A549 (cell line): ENCODE data around the gene ATP1A4. TPM values are rescaled to one million over a fixed set of nuclear protein-coding genes. Genes with fewer than 3 reads are reported as not detected.

Experiments used
- ATAC-seq, 2 experiments: fragments of 200-7000 bp in 1 of 2; fragments of >200 bp in 1 of 2; cut with Nextera tagmentation in 1 of 2; cut with Tn5 transposase in 1 of 2; 3 replicates each; pipeline versions ENCODE4 v1.8.0 to v1.9.1; 2018 to 2020; ENCODE audit warnings: mild to moderate bottlenecking in 1 of 2, moderate library complexity in 1 of 2
- CTCF ChIA-PET: fragments of 300-600 bp; sonication (Branson Sonifier 250); formaldehyde crosslinking; extraction: SDS; loops from one replicate; lab custom pipeline; 2021; ENCODE audit warnings: antibody characterized with exemption, inconsistent platforms; lab: Yijun Ruan, JAX
- POLR2A ChIA-PET: fragments of 350-600 bp; formaldehyde crosslinking; extraction: SDS; loops from one replicate; lab custom pipeline; 2021; ENCODE audit warnings: antibody characterized with exemption, inconsistent platforms; lab: Yijun Ruan, JAX
- DNase-seq, 2 experiments: peaks; one replicate each; pipeline versions ENCODE4 v3.0.0 to v3.0.0-alpha.2; 2011 to 2016; ENCODE audit warnings: low read depth in 1 of 2, low spot score in 1 of 2
- FAIRE-seq: peaks from 2 replicates; lab custom pipeline; 2011; peaks lifted over from hg19 to GRCh38; lab: Jason Lieb, UNC
- H3K27ac ChIP-seq, 2 experiments: fragments of >200 bp; sonication (Bioruptor Twin); formaldehyde crosslinking; 3 replicates each; pipeline ENCODE4 v1.5.1; 2016 to 2017
- H3K4me1 ChIP-seq: fragments of >200 bp; sonication (Bioruptor Twin); formaldehyde crosslinking; 3 replicates; pipeline ENCODE4 v1.6.1; 2016
- H3K4me2 ChIP-seq: fragments of >200 bp; sonication (Bioruptor Twin); formaldehyde crosslinking; 3 replicates; pipeline ENCODE4 v1.6.1; 2016
- H3K4me3 ChIP-seq: fragments of >200 bp; sonication (Bioruptor Twin); formaldehyde crosslinking; 3 replicates; pipeline ENCODE4 v1.5.1; 2016
- H3K9me3 ChIP-seq: fragments of >200 bp; sonication (Bioruptor Twin); formaldehyde crosslinking; 3 replicates; pipeline ENCODE4 v1.6.1; 2016
- CBX2 ChIP-seq: fragments of 200-600 bp; sonication (generic); IDR thresholded peaks from 2 replicates; pipeline ENCODE4 v1.6.1; 2016; ENCODE audit warnings: low read depth, mild to moderate bottlenecking, borderline replicate concordance
- CBX8 ChIP-seq: fragments of 200-600 bp; sonication (generic); IDR thresholded peaks from 2 replicates; pipeline ENCODE4 v1.6.1; 2016
- EHF ChIP-seq: fragments of 250-450 bp; sonication (Bioruptor Pico); IDR thresholded peaks from 2 replicates; pipeline ENCODE4 v1.5.0; 2020; ENCODE audit warnings: mild to moderate bottlenecking
- EHMT2 ChIP-seq: fragments of 200-600 bp; sonication (generic); IDR thresholded peaks from 2 replicates; pipeline ENCODE4 v1.6.1; 2016; ENCODE audit warnings: antibody characterized with exemption, low read depth, mild to moderate bottlenecking, moderate library complexity
- EP300 ChIP-seq, 2 experiments: fragments of >200 bp; sonication (Bioruptor Twin); formaldehyde crosslinking; IDR thresholded peaks; 2 replicates in 1 of 2; 3 replicates in 1 of 2; pipeline ENCODE4 v1.6.1; 2016 to 2017
- ESRRA ChIP-seq: fragments of 150-350 bp; IDR thresholded peaks from 2 replicates; pipeline ENCODE4 v1.6.1; 2014; ENCODE audit warnings: mild to moderate bottlenecking, low read length, borderline replicate concordance
- HDAC2 ChIP-seq: fragments of 200-600 bp; sonication (generic); IDR thresholded peaks from 2 replicates; pipeline ENCODE4 v1.6.1; 2016
- HOXB13 ChIP-seq: fragments of 250-450 bp; sonication (Bioruptor Pico); IDR thresholded peaks from 2 replicates; pipeline ENCODE4 v1.5.0; 2020; ENCODE audit warnings: low read depth, mild to moderate bottlenecking, moderate library complexity
- HOXB5 ChIP-seq: fragments of 250-450 bp; sonication (Bioruptor Pico); IDR thresholded peaks from 2 replicates; pipeline ENCODE4 v1.5.0; 2020; ENCODE audit warnings: mild to moderate bottlenecking, moderate library complexity
- JUN ChIP-seq, 2 experiments: fragments of >200 bp; sonication (Bioruptor Twin); formaldehyde crosslinking; IDR thresholded peaks; 2 replicates in 1 of 2; 3 replicates in 1 of 2; pipeline ENCODE4 v1.6.1; 2016 to 2017
- JUNB ChIP-seq: fragments of >200 bp; sonication (Bioruptor Twin); formaldehyde crosslinking; IDR thresholded peaks from 2 replicates; pipeline ENCODE4 v1.6.1; 2016
- KDM1A ChIP-seq: fragments of 200-600 bp; sonication (generic); IDR thresholded peaks from 2 replicates; pipeline ENCODE4 v1.6.1; 2016; ENCODE audit warnings: low read depth, mild to moderate bottlenecking
- MAFK ChIP-seq: fragments of 450-650 bp; IDR thresholded peaks from 2 replicates; pipeline ENCODE4 v1.6.1; 2014; ENCODE audit not compliant: partially characterized antibody
- MAZ ChIP-seq: fragments of 150-350 bp; IDR thresholded peaks from 2 replicates; pipeline ENCODE4 v1.6.1; 2014; ENCODE audit warnings: antibody characterized with exemption, low read depth, low read length, borderline replicate concordance
- POLR2AphosphoS2 ChIP-seq: conservative IDR thresholded peaks from 2 replicates; pipeline ENCODE4 v1.6.1; 2012; ENCODE audit warnings: low read length, improper control_type of control experiment, inconsistent platforms
- RAD21 ChIP-seq, 2 experiments: fragments of >200 bp in 1 of 2; sonication (Bioruptor Twin) in 1 of 2; formaldehyde crosslinking in 1 of 2; IDR thresholded peaks in 1 of 2; conservative IDR thresholded peaks in 1 of 2; 2 replicates in 1 of 2; 3 replicates in 1 of 2; pipeline ENCODE4 v1.6.1; 2012 to 2018; ENCODE audit warnings: inconsistent platforms in 1 of 2
- RARB ChIP-seq: fragments of 250-450 bp; sonication (Bioruptor Pico); IDR thresholded peaks from 2 replicates; pipeline ENCODE4 v1.8.0; 2021; ENCODE audit warnings: mild to moderate bottlenecking, moderate library complexity
- REST ChIP-seq: fragments of 200-600 bp; sonication (generic); IDR thresholded peaks from 2 replicates; pipeline ENCODE4 v1.6.1; 2016; ENCODE audit warnings: antibody characterized with exemption, mild to moderate bottlenecking, moderate library complexity
- RFX5 ChIP-seq: fragments of 450-650 bp; IDR thresholded peaks from 2 replicates; pipeline ENCODE4 v1.7.1; 2014; ENCODE audit warnings: antibody characterized with exemption, mild to moderate bottlenecking, moderate library complexity
- TP53 ChIP-seq: fragments of 250-450 bp; sonication (Bioruptor Pico); IDR thresholded peaks from 2 replicates; pipeline ENCODE4 v1.5.0; 2021; ENCODE audit warnings: mild to moderate bottlenecking, moderate library complexity
- ZNF302 ChIP-seq: fragments of 250-450 bp; sonication (Bioruptor Pico); IDR thresholded peaks from 2 replicates; pipeline ENCODE4 v1.9.0; 2021; ENCODE audit warnings: inconsistent platforms, mild to moderate bottlenecking, moderate library complexity
- WGBS: methylation state at CpG from one replicate; pipeline ENCODE4 v1.1.6; 2017; ENCODE audit errors: missing lambda C conversion rate; 5-methylcytosine and 5-hydroxymethylcytosine counted together
- polyA plus RNA-seq, 4 experiments: library from polyadenylated mRNA; depleted of rRNA in 3 of 4; stranded (reverse); fragments of >200 nt; fragmentation: RNase III in 1 of 4; extraction: RNeasy Plus Mini Kit Qiagen cat#74134 plus additional on column Dnase treatment in 1 of 4; gene quantifications; 2 replicates in 3 of 4; 3 replicates in 1 of 4; pipeline ENCODE4 v1.2.3, GENCODE V29; 2011 to 2017
- TF ChIP-seq, protein P1 (sequence below): fragments of 250-450 bp; sonication (Bioruptor Pico); IDR thresholded peaks from 2 replicates; pipeline ENCODE4 v1.5.0; 2021; ENCODE audit warnings: mild to moderate bottlenecking, moderate library complexity, borderline replicate concordance
- TF ChIP-seq, protein P2 (sequence below): IDR thresholded peaks from 2 replicates; pipeline ENCODE4 v1.6.1; 2012
- TF ChIP-seq, protein P3 (sequence below): fragments of >200 bp; sonication (Bioruptor Twin); formaldehyde crosslinking; IDR thresholded peaks from 2 replicates; pipeline ENCODE4 v1.6.1; 2016

The ATP1A4 gene
- polyA plus RNA-seq, 2 of the 4 experiments (the other 2 are of a cell fraction) = not detected

GRCh38 chr1:160200786-160201185 lies 49.4 kb downstream of the ATP1A4 start:
- H3K27ac ChIP-seq = no peak overlapping the region
- H3K4me2 ChIP-seq = no peak overlapping the region
- no peak for ATAC-seq
- ChIA-PET CTCF (interaction anchor here (0.5 to 6.0 kb wide), 8 partner anchors 9 to 127 kb away, joined by 3 to 86 read pairs (median 9); partner anchors contain the start of gene CASQ1), POLR2A (no interaction called here)
- WGBS = 67% methylated on average over 4 of the region's 4 CpGs
- no peak for FAIRE-seq
- no peaks in the 10 kb centered on the region for H3K9me3 ChIP-seq
- H3K4me1 ChIP-seq = peaks cover 9% of the 10 kb centered on the region
- TF ChIP-seq HOXB13 (CRISPR knock-in tag) (no peak), JUNB (no peak), RAD21 (conservative IDR thresholded peaks at IDR 0.05 in 1 of 2, IDR thresholded peaks at IDR 0.05 in 1 of 2) (no peak), CBX8 (no peak), RARB (CRISPR knock-in tag) (no peak), EP300 (IDR thresholded peaks at IDR 0.05) (no peak), KDM1A (no peak), ESRRA (no peak), RFX5 (no peak), POLR2AphosphoS2 (no peak), HDAC2 (no peak), HOXB5 (CRISPR knock-in tag) (no peak), MAFK (no peak), MAZ (no peak), JUN (IDR thresholded peaks at IDR 0.05) (no peak), TP53 (CRISPR knock-in tag) (no peak), CBX2 (no peak)
- TF ChIP-seq, protein P1, sequence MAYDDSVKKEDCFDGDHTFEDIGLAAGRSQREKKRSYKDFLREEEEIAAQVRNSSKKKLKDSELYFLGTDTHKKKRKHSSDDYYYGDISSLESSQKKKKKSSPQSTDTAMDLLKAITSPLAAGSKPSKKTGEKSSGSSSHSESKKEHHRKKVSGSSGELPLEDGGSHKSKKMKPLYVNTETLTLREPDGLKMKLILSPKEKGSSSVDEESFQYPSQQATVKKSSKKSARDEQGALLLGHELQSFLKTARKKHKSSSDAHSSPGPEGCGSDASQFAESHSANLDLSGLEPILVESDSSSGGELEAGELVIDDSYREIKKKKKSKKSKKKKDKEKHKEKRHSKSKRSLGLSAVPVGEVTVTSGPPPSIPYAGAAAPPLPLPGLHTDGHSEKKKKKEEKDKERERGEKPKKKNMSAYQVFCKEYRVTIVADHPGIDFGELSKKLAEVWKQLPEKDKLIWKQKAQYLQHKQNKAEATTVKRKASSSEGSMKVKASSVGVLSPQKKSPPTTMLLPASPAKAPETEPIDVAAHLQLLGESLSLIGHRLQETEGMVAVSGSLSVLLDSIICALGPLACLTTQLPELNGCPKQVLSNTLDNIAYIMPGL (CRISPR knock-in tag) = no peak
- TF ChIP-seq, protein P2, sequence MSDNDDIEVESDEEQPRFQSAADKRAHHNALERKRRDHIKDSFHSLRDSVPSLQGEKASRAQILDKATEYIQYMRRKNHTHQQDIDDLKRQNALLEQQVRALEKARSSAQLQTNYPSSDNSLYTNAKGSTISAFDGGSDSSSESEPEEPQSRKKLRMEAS = no peak
- DNase-seq = no peak
- H3K4me3 ChIP-seq = no peak overlapping the region

- no peak; a peak in 2 of 6 replicates for ATAC-seq
These were observed 53.3 kb downstream of the ATP1A4 start for GRCh38 chr1:160204526-160205241.

More at GRCh38 chr1:160204526-160205241, 53.3 kb downstream of the ATP1A4 start:
- no peak for DNase-seq
- FAIRE-seq = no peak
- WGBS = 31% methylated on average over 7 of the region's 7 CpGs
- peak overlapping the region; percentile 88 for H3K4me3 ChIP-seq
- peak overlapping the region; percentile 98 for H3K4me2 ChIP-seq
- no peaks in the 10 kb centered on the region for H3K9me3 ChIP-seq
- peak overlapping the region; percentile 89 to 96 for H3K27ac ChIP-seq
- ChIA-PET POLR2A (interaction anchor here (0.8 kb wide), 1 partner anchor 16 kb away, joined by 3 read pairs; no protein-coding TSS in a partner anchor), CTCF (interaction anchor here (1.1 to 7.6 kb wide), 9 partner anchors 9 to 103 kb away, joined by 3 to 86 read pairs (median 6); partner anchors contain the start of gene CASQ1)
- H3K4me1 ChIP-seq = peaks cover 43% of the 10 kb centered on the region
- TF ChIP-seq ZNF302 (CRISPR knock-in tag) = no peak
- no peak for TF ChIP-seq KDM1A
- TF ChIP-seq MAFK = no peak
- TF ChIP-seq JUNB = no peak
- no peak for TF ChIP-seq EHF (CRISPR knock-in tag)
- TF ChIP-seq, protein P3, sequence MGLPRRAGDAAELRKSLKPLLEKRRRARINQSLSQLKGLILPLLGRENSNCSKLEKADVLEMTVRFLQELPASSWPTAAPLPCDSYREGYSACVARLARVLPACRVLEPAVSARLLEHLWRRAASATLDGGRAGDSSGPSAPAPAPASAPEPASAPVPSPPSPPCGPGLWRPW = no peak
- TF ChIP-seq REST = no peak
- TF ChIP-seq EHMT2 = no peak
